RWPE2 (cell line): Measurements from ENCODE around the gene METTL16.

Experiments
- ATAC-seq: fragments of 200-7000 bp; cut with Tn5 transposase; 3 replicates; pipeline ENCODE4 v1.9.1; 2021; ENCODE audit warnings: low read depth
- DNase-seq: peaks from one replicate; pipeline ENCODE4 v3.0.0-alpha.2; 2020; ENCODE audit warnings: low spot score
- H3K27ac ChIP-seq: fragments of 450-650 bp; 2 replicates; pipeline ENCODE4 v1.5.1; 2017; ENCODE audit warnings: mild to moderate bottlenecking; ENCODE audit not compliant: poor library complexity, severe bottlenecking
- H3K27me3 ChIP-seq: fragments of 250-450 bp; sonication (Bioruptor Pico); 2 replicates; pipeline ENCODE4 v1.5.1; 2021; ENCODE audit warnings: mild to moderate bottlenecking, moderate library complexity; ENCODE audit not compliant: insufficient read depth, poor library complexity, severe bottlenecking
- H3K36me3 ChIP-seq: fragments of 250-450 bp; sonication (Bioruptor Pico); 2 replicates; pipeline ENCODE4 v1.5.1; 2020; ENCODE audit warnings: low read depth, mild to moderate bottlenecking, moderate library complexity
- H3K4me1 ChIP-seq: fragments of 250-450 bp; sonication (Bioruptor Pico); 2 replicates; pipeline ENCODE4 v1.5.1; 2021; ENCODE audit warnings: mild to moderate bottlenecking, moderate library complexity; ENCODE audit not compliant: insufficient read depth, poor library complexity, severe bottlenecking
- H3K4me3 ChIP-seq: fragments of 250-450 bp; sonication (Bioruptor Pico); 2 replicates; pipeline ENCODE4 v1.5.1; 2021; ENCODE audit warnings: mild to moderate bottlenecking, moderate library complexity; ENCODE audit not compliant: severe bottlenecking
- H3K9me3 ChIP-seq: fragments of 250-450 bp; sonication (Bioruptor Pico); 2 replicates; pipeline ENCODE4 v1.5.1; 2021; ENCODE audit warnings: mild to moderate bottlenecking, moderate library complexity; ENCODE audit not compliant: severe bottlenecking
- TF ChIP-seq, protein P1 (sequence below): fragments of 450-650 bp; IDR thresholded peaks from one replicate; pipeline ENCODE4 v1.5.1; 2017; ENCODE audit warnings: mild to moderate bottlenecking, moderate library complexity; ENCODE audit not compliant: poor library complexity, severe bottlenecking

The METTL16 gene

DNA sequence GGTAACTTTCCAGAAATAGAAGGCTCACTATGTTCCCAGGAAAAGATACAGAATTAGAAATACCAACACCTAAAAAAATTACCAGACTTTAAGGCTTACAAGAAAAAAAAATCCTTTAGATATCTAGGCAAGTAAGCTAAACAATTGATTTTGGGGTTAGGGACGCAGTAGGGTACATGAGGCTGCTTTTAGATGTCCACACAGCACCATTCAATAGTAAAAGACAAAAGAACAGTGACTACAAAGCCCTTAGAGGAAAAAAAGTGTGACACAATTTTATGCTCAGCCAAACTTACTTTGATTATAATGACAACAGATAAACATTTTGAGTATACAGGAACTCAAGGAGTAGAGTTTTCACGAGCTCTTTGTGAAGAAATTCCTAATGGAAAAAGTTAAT lies 29.9 kb downstream of the METTL16 start:
- no peaks in the 10 kb centered on the region for H3K9me3 ChIP-seq
- H3K36me3 ChIP-seq: peaks cover 19% of the 10 kb centered on the region
- H3K4me3 ChIP-seq: no peak overlapping the region
- H3K27me3 ChIP-seq: no peaks in the 10 kb centered on the region
- ATAC-seq (no peak), DNase-seq (no peak)
- TF ChIP-seq, protein P1, sequence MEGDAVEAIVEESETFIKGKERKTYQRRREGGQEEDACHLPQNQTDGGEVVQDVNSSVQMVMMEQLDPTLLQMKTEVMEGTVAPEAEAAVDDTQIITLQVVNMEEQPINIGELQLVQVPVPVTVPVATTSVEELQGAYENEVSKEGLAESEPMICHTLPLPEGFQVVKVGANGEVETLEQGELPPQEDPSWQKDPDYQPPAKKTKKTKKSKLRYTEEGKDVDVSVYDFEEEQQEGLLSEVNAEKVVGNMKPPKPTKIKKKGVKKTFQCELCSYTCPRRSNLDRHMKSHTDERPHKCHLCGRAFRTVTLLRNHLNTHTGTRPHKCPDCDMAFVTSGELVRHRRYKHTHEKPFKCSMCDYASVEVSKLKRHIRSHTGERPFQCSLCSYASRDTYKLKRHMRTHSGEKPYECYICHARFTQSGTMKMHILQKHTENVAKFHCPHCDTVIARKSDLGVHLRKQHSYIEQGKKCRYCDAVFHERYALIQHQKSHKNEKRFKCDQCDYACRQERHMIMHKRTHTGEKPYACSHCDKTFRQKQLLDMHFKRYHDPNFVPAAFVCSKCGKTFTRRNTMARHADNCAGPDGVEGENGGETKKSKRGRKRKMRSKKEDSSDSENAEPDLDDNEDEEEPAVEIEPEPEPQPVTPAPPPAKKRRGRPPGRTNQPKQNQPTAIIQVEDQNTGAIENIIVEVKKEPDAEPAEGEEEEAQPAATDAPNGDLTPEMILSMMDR: no peak
- no peak overlapping the region for H3K27ac ChIP-seq
- peaks cover 25% of the 10 kb centered on the region for H3K4me1 ChIP-seq

DNA sequence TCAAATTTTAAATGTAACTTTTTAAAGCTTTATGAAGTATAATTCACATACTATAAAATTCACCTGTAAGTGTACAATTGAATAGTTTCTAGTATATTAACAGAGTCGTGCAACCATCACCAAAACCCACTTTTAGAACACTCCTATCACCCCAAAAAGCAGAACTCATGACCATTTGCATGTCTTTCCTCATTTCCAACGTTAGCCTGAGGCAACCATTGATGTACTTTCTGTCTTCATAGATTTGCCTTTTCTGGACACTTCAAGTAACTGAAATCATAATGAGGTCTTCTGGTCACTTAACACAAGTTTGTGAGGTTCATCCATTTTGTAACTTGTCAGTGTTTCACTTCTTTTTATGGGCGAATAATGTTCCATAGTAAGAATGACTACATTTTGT lies 33.2 kb downstream of the METTL16 start:
- H3K27ac ChIP-seq: no peak overlapping the region
- H3K9me3 ChIP-seq: no peaks in the 10 kb centered on the region

DNA sequence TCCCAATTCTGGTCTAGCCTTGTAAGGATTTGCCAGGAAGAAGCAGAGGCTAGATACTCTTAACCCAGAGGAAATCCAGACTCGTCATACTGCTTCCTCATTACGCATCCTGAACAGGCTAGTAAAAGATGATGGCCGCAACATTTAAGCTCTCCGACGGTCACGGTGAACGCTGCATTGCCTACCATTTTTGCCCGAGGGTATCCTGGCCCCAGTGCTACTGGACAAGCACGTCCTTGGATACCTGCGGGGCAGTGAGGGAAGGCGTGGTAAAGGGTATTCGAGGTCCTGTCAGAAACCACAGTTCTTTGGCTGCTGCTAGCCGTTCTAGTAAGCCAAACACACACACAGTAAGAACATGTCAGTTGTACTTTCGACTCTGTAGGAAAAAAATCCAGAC lies 36.6 kb downstream of the METTL16 start:
- ATAC-seq: no peak
- no peaks in the 10 kb centered on the region for H3K9me3 ChIP-seq
- no peak for DNase-seq
- no peak overlapping the region for H3K4me3 ChIP-seq
- H3K27me3 ChIP-seq: no peaks in the 10 kb centered on the region
- TF ChIP-seq, protein P1: no peak
- H3K4me1 ChIP-seq: no peaks in the 10 kb centered on the region
- H3K36me3 ChIP-seq: peaks cover 55% of the 10 kb centered on the region
- no peak overlapping the region for H3K27ac ChIP-seq

More for the DNA sequence above, 33.2 kb downstream of the METTL16 start:
- ATAC-seq (no peak), DNase-seq (no peak)
- Histone ChIP-seq H3K36me3 (peaks cover 36% of the 10 kb centered on the region), H3K4me1 (peaks cover under 1% of the 10 kb centered on the region), H3K4me3 (no peak overlapping the region), H3K27me3 (no peaks in the 10 kb centered on the region)
- TF ChIP-seq, protein P1: no peak

DNA sequence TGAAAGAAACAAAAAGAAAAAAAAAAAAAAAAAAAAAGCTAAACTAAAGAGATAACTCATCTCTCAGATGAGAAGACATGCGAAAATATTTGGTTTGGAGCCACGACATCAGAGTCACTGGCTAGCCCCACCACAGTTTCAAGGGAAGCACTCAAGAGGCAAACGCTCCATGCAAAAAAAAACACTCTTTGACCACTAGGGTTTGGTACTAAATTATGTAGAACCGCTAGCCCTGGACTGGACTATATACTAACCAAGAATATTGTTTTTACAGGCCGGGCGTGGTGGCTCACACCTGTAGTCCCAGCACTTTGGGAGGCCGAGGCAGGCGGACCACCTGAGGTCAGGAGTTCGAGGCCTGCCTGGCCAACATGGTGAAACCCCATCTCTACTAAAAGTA lies 37.3 kb downstream of the METTL16 start:
- no peaks in the 10 kb centered on the region for H3K4me1 ChIP-seq
- TF ChIP-seq, protein P1: no peak
- no peak overlapping the region for H3K27ac ChIP-seq
- ATAC-seq: no peak
- no peak for DNase-seq
- H3K4me3 ChIP-seq: no peak overlapping the region
- no peaks in the 10 kb centered on the region for H3K9me3 ChIP-seq
- H3K36me3 ChIP-seq: peaks cover 62% of the 10 kb centered on the region
- H3K27me3 ChIP-seq: no peaks in the 10 kb centered on the region

DNA sequence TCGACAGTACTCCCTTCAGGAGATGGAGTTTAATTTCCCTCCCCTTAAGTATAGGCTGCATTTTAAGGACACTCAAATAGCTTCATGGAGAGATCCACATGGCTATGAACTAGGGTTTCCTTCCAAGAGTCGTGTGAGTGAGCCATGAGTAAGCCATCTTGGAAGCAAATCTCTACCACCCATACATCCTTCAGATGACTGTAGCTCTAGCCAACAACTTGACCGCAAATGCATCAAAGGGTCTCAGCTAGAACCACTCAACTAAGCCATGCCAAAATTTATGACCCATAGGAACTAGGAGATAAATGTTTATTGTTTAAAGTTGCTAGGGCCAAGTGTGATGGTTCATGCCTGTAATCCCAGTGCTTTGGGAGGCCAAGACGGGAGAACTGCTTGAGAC lies 43.4 kb downstream of the METTL16 start:
- TF ChIP-seq, protein P1: no peak
- Histone ChIP-seq H3K4me3 (no peak overlapping the region), H3K27ac (no peak overlapping the region), H3K4me1 (no peaks in the 10 kb centered on the region), H3K9me3 (no peaks in the 10 kb centered on the region), H3K27me3 (no peaks in the 10 kb centered on the region), H3K36me3 (peaks cover 69% of the 10 kb centered on the region)
- no peak for DNase-seq
- no peak for ATAC-seq
